ENCODE results near the gene RPLP1.
"Not testable (repeated sequence)": the region's sequence is repeated elsewhere in the genome, so short reads cannot be mapped to it uniquely, and the experiment has no call there.

RPLP1 gene

GRCh38 chr15:69436951-69437350, 15.7 kb upstream of the RPLP1 start:
- DNase-seq (ENCODE audit: low read depth in 2 of 2, low spot score in 1 of 2), result no peak

GRCh38 chr15:69439623-69440022, 13.0 kb upstream of the RPLP1 start:
- DNase-seq (ENCODE audit: low read depth in 2 of 2, low spot score in 1 of 2), result no peak

DNA sequence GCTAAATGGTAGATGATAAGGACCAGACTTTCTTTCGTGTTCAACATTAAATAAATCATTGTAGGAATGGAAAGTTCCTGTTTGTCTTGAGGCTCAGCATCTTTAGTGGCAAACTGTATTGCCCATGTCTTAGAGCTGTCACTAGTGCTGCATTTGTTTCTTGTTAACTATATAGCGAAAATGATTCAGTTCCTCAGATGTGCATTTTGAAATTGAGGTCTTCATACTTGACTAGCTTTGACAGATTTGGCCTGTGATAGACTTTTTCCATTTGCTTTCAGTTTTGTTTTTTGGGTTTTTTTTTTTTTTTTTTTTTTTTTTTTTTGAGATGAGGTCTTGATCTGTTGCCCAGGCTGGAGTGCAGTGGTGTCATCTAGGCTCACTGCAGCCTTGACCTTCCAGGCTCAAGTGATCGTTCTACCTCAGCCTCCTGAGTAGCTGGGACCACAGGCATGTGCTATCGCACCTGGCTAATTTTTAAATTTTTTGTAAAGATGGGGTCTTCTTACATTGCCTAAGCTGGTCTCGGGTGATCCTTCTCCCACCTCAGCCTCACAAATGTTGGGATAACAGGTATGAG, 9.5 kb upstream of the RPLP1 start:
- no peak for DNase-seq (ENCODE audit: low read depth in 2 of 2, low spot score in 1 of 2)

GRCh38 chr15:69444686-69445085, 7.9 kb upstream of the RPLP1 start:
- DNase-seq (ENCODE audit: low read depth in 2 of 2, low spot score in 1 of 2), result no peak

DNA sequence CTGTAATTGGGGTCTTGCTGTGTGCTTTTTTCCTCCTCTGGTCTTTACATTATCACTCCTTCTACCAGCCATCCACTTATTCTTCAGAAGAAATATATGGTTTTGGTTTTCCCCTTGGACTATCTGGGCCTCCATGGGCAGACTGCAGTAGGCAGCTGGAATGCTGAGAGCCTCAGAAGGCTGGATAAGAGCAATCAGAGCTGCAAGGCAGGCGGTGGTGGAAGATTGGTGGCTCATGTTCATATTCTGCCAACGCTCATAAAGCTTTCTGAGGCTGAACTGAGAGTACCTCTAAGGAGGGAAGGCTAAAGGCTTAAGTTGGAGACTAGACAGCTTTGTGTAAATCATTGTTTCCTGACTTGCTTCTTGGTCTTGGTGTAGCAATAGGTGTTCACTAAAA, 5.7 kb upstream of the RPLP1 start:
- no peak for DNase-seq (ENCODE audit: low read depth in 2 of 2, low spot score in 1 of 2)

- not testable (repeated sequence) for DNase-seq (ENCODE audit: low read depth in 2 of 2, low spot score in 1 of 2)
Observed at GRCh38 chr15:69450221-69450620, 2.4 kb upstream of the RPLP1 start.

DNA sequence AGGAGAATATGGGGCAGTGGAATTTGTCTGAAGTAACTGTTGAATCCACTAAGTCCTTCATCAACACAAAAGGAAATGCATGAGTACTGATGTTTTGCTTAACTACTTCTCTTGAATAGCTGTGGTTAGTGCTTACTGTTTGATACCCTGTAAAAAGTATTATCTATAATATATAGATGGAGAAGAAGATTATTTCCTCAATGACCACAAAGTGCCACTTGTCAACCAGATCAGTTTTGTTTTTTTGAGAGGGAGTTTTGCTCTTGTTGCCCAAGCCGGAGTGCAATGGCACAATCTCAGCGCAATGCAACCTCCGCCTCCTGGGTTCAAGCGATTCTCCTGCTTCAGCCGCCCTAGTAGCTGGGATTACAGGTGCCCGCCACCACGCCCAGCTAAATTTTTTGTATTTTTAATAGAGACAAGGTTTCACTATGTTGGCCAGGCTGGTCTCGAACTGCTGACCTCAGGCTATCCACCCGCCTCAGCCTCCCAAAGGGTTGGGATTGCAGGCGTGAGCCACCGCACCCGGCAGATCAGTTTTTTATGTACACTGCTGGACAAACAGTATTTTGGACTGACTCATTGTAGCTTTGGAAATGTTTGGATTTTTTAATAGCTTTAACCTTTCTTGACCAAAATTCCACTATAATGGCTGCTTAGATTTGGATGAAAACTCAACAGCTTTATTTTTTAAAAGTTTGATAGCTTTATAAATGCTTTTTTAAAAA, 1.5 kb upstream of the RPLP1 start:
- DNase-seq (ENCODE audit: low read depth in 2 of 2, low spot score in 1 of 2), result no peak

DNA sequence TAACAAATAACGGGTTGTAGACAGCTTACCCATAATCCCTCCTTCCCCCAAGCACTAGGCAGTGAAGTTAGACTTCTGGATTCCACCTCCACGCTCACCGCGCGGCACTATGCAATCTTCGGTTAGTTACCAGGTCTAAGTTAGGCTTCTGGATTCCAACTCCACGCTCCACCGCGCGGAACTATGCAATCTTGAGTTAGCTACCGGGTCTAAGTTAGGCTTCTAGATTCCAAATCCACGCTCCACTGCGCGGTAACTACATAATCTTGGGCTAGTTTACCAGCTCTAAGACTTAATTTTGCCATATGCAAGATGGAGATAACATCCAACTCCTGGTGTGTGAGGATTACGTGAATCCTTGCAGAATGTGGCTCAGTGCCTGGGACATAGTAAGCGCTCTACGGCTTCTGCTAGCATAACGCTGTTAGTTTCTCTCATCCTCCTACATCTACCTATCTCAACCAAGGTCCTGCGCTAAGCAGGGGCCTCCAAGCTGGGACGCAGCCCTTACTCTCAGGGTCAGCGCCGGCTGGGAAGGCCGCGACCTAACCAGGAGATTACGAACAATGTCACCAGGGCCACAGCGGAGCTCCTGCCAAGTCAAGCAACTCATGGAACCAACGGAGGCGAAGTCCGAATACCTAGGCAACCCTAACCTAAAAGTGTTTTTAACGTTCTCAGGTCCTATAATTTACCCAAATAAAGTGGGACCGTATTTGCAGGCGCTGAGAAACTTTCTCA, 497 bp upstream of the RPLP1 start:
- DNase-seq (ENCODE audit: low read depth in 2 of 2, low spot score in 1 of 2), result no peak

DNA sequence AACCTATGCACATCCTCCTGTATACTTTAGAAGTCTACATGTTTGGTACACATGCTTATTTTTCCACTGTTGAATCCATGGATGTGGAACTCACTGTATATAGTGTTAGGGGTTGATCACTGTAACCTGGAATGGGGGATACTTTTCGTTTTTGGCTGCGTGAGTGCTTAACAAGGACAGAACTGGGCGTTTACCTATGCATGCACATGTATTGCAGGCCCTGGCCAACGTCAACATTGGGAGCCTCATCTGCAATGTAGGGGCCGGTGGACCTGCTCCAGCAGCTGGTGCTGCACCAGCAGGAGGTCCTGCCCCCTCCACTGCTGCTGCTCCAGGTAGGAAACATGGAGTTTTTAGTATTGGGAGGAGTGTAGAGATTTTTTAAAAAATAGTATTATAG, 2.3 kb downstream of the RPLP1 start:
- no peak for DNase-seq (ENCODE audit: low read depth in 2 of 2, low spot score in 1 of 2)

DNA sequence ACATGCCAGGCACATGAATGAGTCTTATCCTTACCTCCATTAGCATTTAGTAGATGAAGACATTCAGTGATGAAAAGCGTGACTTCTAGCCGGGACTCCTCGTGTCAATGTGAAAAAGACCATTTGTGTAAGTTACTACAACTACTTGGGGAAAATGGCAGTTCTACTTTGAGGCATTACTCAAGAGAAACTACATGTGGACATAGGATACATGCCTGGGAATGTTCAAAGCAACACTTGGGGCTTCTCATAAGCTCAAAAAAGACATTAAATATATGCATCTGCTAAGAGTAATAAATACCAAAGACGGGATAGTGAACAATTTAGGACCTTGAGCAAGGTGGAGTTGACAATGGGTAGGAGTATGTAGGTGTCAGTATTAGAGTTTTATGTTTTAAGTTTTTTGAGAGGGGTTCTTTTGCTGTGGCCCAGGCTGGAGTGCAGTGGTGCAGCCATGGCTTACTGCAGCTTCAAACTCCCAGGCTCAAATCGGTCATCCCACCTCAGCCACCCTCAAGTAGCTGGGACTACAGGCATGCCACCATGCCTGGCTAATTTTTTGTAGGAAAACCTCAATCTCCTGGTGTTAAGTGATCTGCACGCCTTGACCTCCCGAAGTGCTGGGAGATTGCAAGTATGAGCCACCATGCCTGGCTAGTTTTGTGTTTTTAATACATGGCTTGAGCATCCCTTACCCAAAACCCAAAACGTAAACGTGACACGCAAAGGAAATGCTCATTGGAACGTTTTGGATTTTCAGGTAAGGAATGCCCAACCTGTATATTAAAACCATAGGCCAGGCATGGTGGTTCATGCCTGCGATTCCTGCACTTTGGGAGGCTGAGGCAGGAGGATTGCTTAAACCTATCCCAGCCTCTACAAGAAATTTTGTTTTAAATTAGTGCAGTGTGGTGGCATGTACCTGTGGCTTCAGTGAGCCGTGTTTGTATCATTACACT, 3.9 kb downstream of the RPLP1 start:
- no peak for DNase-seq (ENCODE audit: low read depth in 2 of 2, low spot score in 1 of 2)

DNA sequence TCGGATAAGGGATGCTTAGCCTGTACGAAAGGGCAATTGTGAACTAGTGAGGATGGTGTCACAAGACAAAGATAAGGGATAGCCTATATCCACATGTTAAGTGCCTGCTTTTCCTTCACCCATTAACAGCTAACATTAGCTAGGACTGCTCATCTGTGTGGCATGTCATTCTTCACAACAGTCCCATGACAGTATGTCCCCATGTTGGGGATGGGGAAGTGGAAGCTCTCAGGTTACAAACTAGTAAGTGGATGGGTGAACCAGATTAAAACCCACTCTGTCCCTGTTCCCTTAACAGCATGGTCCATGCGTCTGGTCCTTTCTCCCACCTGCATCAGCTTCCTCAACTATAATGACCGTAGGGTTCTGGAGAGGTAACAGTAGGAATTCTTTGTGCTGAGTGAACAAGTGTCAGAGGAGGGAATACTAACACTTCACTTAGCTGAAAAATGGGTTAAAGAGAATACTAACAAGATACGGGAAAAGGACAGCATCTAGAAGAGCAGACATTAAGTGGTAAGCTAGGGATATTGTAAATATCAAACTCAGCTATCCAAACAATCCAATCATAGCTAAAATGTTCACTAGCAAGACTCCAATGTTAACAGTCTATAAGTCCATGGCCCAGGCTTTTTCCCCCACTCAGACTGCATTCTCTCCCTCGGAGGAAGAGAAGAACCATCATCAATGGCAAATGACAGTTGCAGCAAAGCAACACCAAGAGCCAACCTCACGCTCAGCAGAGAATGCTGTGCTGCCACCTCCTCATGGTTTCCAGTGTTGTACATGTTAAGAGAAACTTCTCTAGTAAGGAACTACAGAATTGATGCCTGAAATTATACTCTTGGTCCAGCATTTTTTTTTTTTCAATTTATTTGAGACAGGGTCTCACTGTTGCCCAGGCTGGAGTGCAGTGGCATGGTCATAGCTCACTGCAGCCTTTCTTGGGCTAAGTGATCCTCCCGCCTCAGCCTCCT, 5.0 kb downstream of the RPLP1 start:
- no peak for DNase-seq (ENCODE audit: low read depth in 2 of 2, low spot score in 1 of 2)

- DNase-seq (ENCODE audit: low read depth in 2 of 2, low spot score in 1 of 2), result no peak
Observed at GRCh38 chr15:69459066-69459465, 6.4 kb downstream of the RPLP1 start.

- DNase-seq (ENCODE audit: low read depth in 2 of 2, low spot score in 1 of 2), result no peak
Observed at GRCh38 chr15:69460481-69460880, 7.9 kb downstream of the RPLP1 start.

DNA sequence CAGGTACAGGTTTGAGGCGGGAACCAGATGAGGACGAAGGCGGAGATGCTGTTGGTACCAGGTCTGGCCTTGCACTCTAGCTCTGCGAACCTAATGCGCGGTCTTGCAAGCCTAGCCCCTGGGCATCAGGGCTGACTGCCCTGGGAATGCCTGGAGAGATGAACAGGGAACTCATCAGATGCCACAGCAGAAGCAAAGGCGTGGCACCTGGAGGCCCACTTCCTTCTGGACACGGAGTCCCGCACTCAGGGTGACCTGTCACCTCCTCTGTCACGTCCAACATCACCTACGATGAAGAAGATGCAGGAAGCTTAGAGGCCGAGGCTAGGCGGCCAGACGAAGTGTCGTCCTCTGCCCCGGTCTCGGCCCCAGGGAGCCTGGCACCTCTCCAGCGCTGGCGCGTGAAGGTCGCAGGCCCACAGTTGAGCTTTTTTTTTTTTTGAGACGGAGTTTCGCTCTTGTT, 9.4 kb downstream of the RPLP1 start:
- no peak for DNase-seq (ENCODE audit: low read depth in 2 of 2, low spot score in 1 of 2)

DNA sequence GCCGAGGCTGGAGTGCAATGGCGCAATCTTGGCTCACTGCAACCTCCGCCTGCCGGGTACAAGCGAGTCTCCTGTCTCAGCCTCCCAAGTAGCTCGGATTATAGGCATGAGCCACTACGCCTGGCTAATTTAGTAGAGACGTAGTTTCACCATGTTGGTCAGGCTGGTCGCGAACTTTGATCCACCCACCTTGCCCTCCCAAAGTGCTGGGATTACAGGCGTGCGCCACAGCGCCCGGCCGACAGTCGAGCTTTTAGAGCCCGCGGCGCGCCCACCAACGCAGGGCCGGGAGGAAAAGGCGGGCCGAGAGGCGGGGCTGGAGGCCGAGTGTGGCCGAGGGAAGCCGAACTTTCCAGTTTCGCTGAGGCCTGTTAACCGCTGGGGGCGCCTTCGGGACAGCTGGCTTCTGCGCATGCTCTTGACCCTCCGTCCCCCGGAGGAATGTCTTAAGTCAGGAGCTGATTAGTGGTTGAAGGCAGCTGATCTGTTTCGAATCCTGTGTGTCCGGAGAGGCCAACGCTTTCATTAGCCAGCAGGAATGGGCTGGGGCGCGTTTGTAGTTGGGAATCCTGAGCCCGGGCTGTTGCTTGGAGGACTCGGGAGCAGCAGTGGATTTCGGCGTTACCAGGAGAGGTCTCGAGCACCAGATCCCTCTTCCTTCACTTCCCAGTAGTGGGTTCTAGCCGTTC, 10.0 kb downstream of the RPLP1 start:
- peak; percentile 84 to 90 for DNase-seq (ENCODE audit: low read depth in 2 of 2, low spot score in 1 of 2)

GRCh38 chr15:69463182-69463756, 10.7 kb downstream of the RPLP1 start:
- DNase-seq (ENCODE audit: low read depth in 2 of 2, low spot score in 1 of 2), result no peak

DNA sequence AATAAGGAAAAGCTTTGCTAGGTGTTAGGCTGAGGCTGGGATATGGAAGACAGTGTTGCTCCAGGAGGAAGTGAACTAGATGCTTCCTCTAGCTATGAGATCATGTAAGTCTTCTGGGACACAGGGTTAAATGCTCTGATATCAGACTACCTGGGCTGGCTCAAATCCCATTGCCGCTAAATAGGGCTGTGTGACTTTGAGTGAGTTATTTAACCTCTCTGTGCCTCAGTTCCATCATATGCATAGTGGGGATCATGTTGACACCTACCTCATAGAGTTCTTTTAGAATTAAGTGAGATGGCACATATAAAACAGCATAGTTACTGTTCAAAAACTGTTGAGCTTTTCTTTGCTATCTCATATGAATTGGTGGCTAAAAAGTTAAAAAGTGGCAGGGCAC, 12.6 kb downstream of the RPLP1 start:
- DNase-seq (ENCODE audit: low read depth in 2 of 2, low spot score in 1 of 2), result no peak

DNA sequence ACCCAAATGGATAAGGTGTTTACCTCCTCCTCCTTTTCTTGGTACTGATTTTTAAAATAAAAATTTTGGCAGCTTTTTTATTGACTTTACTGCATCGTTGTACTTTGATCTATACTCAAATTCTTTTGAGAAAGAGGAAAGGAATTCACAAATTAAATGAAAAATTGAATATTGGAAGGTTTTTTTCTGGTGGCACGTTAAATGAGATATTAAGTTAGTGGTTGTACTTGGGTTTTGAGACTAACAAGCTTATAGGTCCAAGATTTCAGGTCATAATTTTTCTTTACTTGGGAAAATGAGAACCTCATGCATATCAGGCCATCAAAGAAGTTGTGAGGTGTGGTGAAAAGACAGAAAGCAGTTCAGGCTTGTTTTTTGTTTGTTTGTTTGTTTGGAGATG, 14.1 kb downstream of the RPLP1 start:
- no peak for DNase-seq (ENCODE audit: low read depth in 2 of 2, low spot score in 1 of 2)

- DNase-seq (ENCODE audit: low read depth in 2 of 2, low spot score in 1 of 2), result no peak
Observed at GRCh38 chr15:69467636-69468035, 15.0 kb downstream of the RPLP1 start.
